ENCODE measurements around the gene MATN4.

The MATN4 gene

GRCh38 chr20:45317826-45318225 is 9.7 kb upstream of the MATN4 start:
- H3K27ac ChIP-seq (ENCODE audit: low read length, poor library complexity, severe bottlenecking): no peak overlapping the region
- H3K27me3 ChIP-seq (ENCODE audit: control insufficient read depth in 1 of 2, insufficient read depth in 1 of 2, low read length in 2 of 2): peaks cover 12 to 47% of the 10 kb centered on the region in 2 experiments
- peaks cover 0 to 4% of the 10 kb centered on the region in 2 experiments for H3K36me3 ChIP-seq (ENCODE audit: control insufficient read depth in 1 of 2, insufficient read depth in 2 of 2, low read depth in 1 of 2, low read length in 2 of 2)
- no peak overlapping the region for H3K4me3 ChIP-seq (ENCODE audit: insufficient read depth in 1 of 2, low read depth in 1 of 2, low read length in 2 of 2)
- no peak overlapping the region for H2BK15ac ChIP-seq (ENCODE audit: low read depth, poor library complexity, severe bottlenecking)
- H3K23ac ChIP-seq (ENCODE audit: low read length in 2 of 2): no peak overlapping the region
- no peaks in the 10 kb centered on the region for H3K9me3 ChIP-seq (ENCODE audit: control insufficient read depth, low read length)
- H2AFZ ChIP-seq (ENCODE audit: low read depth, low read length): no peak overlapping the region
- no peak for DNase-seq
- H2BK12ac ChIP-seq (ENCODE audit: low read length in 2 of 2): no peak overlapping the region
- H2BK5ac ChIP-seq (ENCODE audit: low read depth, low read length, poor library complexity, severe bottlenecking): no peak overlapping the region
- H2BK120ac ChIP-seq (ENCODE audit: low read depth, low read length): no peak overlapping the region
- WGBS: 59% methylated on average over 2 of the region's 3 CpGs
- no peak overlapping the region for H3K14ac ChIP-seq (ENCODE audit: low read length in 2 of 2)
- no peak overlapping the region for H2AK5ac ChIP-seq (ENCODE audit: low read length, severe bottlenecking)
- peaks cover 2% of the 10 kb centered on the region for H3K4me1 ChIP-seq (ENCODE audit: control insufficient read depth, insufficient read depth, low read depth, low read length)
- no peak overlapping the region for H3K18ac ChIP-seq (ENCODE audit: low read depth in 1 of 2, low read length in 2 of 2)
- no peak overlapping the region for H4K91ac ChIP-seq (ENCODE audit: low read length)
- no peak overlapping the region for H3K9ac ChIP-seq (ENCODE audit: low read length)
- no peak overlapping the region for H3K4ac ChIP-seq (ENCODE audit: low read depth in 1 of 2, low read length in 2 of 2)
- H4K8ac ChIP-seq (ENCODE audit: low read length): no peak overlapping the region
- no peaks in the 10 kb centered on the region for H3K79me1 ChIP-seq (replicated peaks; ENCODE audit: low read length, poor library complexity, severe bottlenecking)
- no peak overlapping the region for H3K4me2 ChIP-seq (ENCODE audit: low read length, poor library complexity, severe bottlenecking)

DNA sequence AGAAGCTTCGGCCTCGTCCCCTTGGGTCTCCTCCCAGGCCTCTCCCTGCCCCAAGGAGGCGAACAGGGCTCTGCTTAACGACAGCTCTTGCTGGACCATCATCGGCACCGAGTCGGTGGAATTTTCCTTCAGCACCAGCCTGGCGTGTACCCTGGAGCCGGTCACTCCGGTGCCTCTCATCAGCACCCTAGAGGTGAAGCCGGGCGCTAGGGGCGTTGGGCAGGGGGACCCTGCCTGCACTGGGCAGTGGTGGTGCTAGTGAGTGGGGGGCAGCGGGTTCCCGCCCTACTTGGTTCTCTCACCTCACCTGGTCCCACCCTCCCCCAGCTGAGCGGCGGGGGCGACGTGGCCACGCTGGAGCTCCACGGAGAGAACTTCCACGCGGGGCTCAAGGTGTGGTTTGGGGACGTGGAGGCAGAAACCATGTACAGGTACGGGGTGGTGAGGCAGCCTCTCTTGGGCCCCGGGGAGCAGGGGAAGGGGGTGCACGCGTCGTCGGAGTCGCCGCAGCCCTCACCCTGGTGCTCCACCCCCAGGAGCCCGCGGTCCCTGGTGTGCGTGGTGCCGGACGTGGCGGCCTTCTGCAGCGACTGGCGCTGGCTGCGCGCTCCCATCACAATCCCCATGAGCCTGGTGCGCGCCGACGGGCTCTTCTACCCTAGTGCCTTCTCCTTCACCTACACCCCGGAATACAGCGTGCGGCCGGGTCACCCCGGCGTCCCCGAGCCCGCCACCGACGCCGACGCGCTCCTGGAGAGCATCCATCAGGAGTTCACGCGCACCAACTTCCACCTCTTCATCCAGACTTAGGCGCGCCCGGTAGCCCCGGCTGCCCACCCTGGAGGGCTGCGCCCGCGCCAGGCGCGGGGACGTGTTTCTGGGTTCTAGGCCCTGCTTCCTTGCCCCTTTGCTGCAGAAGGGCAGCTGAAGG is 8.3 kb upstream of the MATN4 start:
- H3K36me3 ChIP-seq (ENCODE audit: control insufficient read depth in 1 of 2, insufficient read depth in 2 of 2, low read depth in 1 of 2, low read length in 2 of 2): peaks cover 0 to 4% of the 10 kb centered on the region in 2 experiments
- H4K8ac ChIP-seq (ENCODE audit: low read length): no peak overlapping the region
- no peak overlapping the region for H2BK120ac ChIP-seq (ENCODE audit: low read depth, low read length)
- H3K4me1 ChIP-seq (ENCODE audit: control insufficient read depth, insufficient read depth, low read depth, low read length): peaks cover 4% of the 10 kb centered on the region
- no peak overlapping the region for H3K14ac ChIP-seq (ENCODE audit: low read length in 2 of 2)
- no peak overlapping the region for H3K27ac ChIP-seq (ENCODE audit: low read length, poor library complexity, severe bottlenecking)
- no peak overlapping the region for H2BK15ac ChIP-seq (ENCODE audit: low read depth, poor library complexity, severe bottlenecking)
- no peak overlapping the region for H3K9ac ChIP-seq (ENCODE audit: low read length)
- no peak overlapping the region for H2AK5ac ChIP-seq (ENCODE audit: low read length, severe bottlenecking)
- H3K18ac ChIP-seq (ENCODE audit: low read depth in 1 of 2, low read length in 2 of 2): no peak overlapping the region
- H3K9me3 ChIP-seq (ENCODE audit: control insufficient read depth, low read length): no peaks in the 10 kb centered on the region
- H2AFZ ChIP-seq (ENCODE audit: low read depth, low read length): no peak overlapping the region
- H3K4me3 ChIP-seq (ENCODE audit: insufficient read depth in 1 of 2, low read depth in 1 of 2, low read length in 2 of 2): peak overlapping the region in 1 of 2 experiments; percentile 41
- H4K91ac ChIP-seq (ENCODE audit: low read length): no peak overlapping the region
- 93% methylated on average over 66 of the region's 71 CpGs for WGBS
- H3K27me3 ChIP-seq (ENCODE audit: control insufficient read depth in 1 of 2, insufficient read depth in 1 of 2, low read length in 2 of 2): peaks cover 12 to 61% of the 10 kb centered on the region in 2 experiments
- no peaks in the 10 kb centered on the region for H3K79me1 ChIP-seq (replicated peaks; ENCODE audit: low read length, poor library complexity, severe bottlenecking)
- H3K4me2 ChIP-seq (ENCODE audit: low read length, poor library complexity, severe bottlenecking): no peak overlapping the region
- H3K4ac ChIP-seq (ENCODE audit: low read depth in 1 of 2, low read length in 2 of 2): no peak overlapping the region
- no peak overlapping the region for H3K23ac ChIP-seq (ENCODE audit: low read length in 2 of 2)
- no peak overlapping the region for H2BK12ac ChIP-seq (ENCODE audit: low read length in 2 of 2)
- no peak for DNase-seq
- no peak overlapping the region for H2BK5ac ChIP-seq (ENCODE audit: low read depth, low read length, poor library complexity, severe bottlenecking)

- H4K8ac ChIP-seq (ENCODE audit: low read length): no peak overlapping the region
- H3K18ac ChIP-seq (ENCODE audit: low read depth in 1 of 2, low read length in 2 of 2): no peak overlapping the region
- H2AFZ ChIP-seq (ENCODE audit: low read depth, low read length): no peak overlapping the region
- H3K9me3 ChIP-seq (ENCODE audit: control insufficient read depth, low read length): no peaks in the 10 kb centered on the region
- 90% methylated on average over 4 of the region's 4 CpGs for WGBS
- no peak overlapping the region for H4K91ac ChIP-seq (ENCODE audit: low read length)
- H3K14ac ChIP-seq (ENCODE audit: low read length in 2 of 2): no peak overlapping the region
- no peak overlapping the region for H2BK120ac ChIP-seq (ENCODE audit: low read depth, low read length)
- H3K23ac ChIP-seq (ENCODE audit: low read length in 2 of 2): no peak overlapping the region
- H3K27ac ChIP-seq (ENCODE audit: low read length, poor library complexity, severe bottlenecking): no peak overlapping the region
- no peak overlapping the region for H3K9ac ChIP-seq (ENCODE audit: low read length)
- H2AK5ac ChIP-seq (ENCODE audit: low read length, severe bottlenecking): no peak overlapping the region
- DNase-seq: no peak
- peaks cover 12 to 63% of the 10 kb centered on the region in 2 experiments for H3K27me3 ChIP-seq (ENCODE audit: control insufficient read depth in 1 of 2, insufficient read depth in 1 of 2, low read length in 2 of 2)
- no peaks in the 10 kb centered on the region for H3K79me1 ChIP-seq (replicated peaks; ENCODE audit: low read length, poor library complexity, severe bottlenecking)
- H3K4me1 ChIP-seq (ENCODE audit: control insufficient read depth, insufficient read depth, low read depth, low read length): peaks cover 5% of the 10 kb centered on the region
- H3K4me3 ChIP-seq (ENCODE audit: insufficient read depth in 1 of 2, low read depth in 1 of 2, low read length in 2 of 2): no peak overlapping the region
- H3K4ac ChIP-seq (ENCODE audit: low read depth in 1 of 2, low read length in 2 of 2): no peak overlapping the region
- peaks cover 0 to 4% of the 10 kb centered on the region in 2 experiments for H3K36me3 ChIP-seq (ENCODE audit: control insufficient read depth in 1 of 2, insufficient read depth in 2 of 2, low read depth in 1 of 2, low read length in 2 of 2)
- no peak overlapping the region for H2BK12ac ChIP-seq (ENCODE audit: low read length in 2 of 2)
- no peak overlapping the region for H2BK5ac ChIP-seq (ENCODE audit: low read depth, low read length, poor library complexity, severe bottlenecking)
- no peak overlapping the region for H2BK15ac ChIP-seq (ENCODE audit: low read depth, poor library complexity, severe bottlenecking)
- H3K4me2 ChIP-seq (ENCODE audit: low read length, poor library complexity, severe bottlenecking): no peak overlapping the region
Observed at GRCh38 chr20:45315672-45316071, 7.6 kb upstream of the MATN4 start.

- Histone ChIP-seq H3K27me3 (ENCODE audit: control insufficient read depth in 1 of 2, insufficient read depth in 1 of 2, low read length in 2 of 2) (peaks cover 12 to 71% of the 10 kb centered on the region in 2 experiments), H3K4me2 (ENCODE audit: low read length, poor library complexity, severe bottlenecking) (no peak overlapping the region), H4K91ac (ENCODE audit: low read length) (no peak overlapping the region), H4K8ac (ENCODE audit: low read length) (no peak overlapping the region), H3K27ac (ENCODE audit: low read length, poor library complexity, severe bottlenecking) (no peak overlapping the region), H3K23ac (ENCODE audit: low read length in 2 of 2) (no peak overlapping the region), H3K9ac (ENCODE audit: low read length) (no peak overlapping the region), H2AFZ (ENCODE audit: low read depth, low read length) (no peak overlapping the region), H3K4me3 (ENCODE audit: insufficient read depth in 1 of 2, low read depth in 1 of 2, low read length in 2 of 2) (no peak overlapping the region), H2AK5ac (ENCODE audit: low read length, severe bottlenecking) (no peak overlapping the region), H3K4ac (ENCODE audit: low read depth in 1 of 2, low read length in 2 of 2) (no peak overlapping the region), H3K18ac (ENCODE audit: low read depth in 1 of 2, low read length in 2 of 2) (no peak overlapping the region), H3K4me1 (ENCODE audit: control insufficient read depth, insufficient read depth, low read depth, low read length) (peaks cover 5% of the 10 kb centered on the region), H3K14ac (ENCODE audit: low read length in 2 of 2) (no peak overlapping the region), H2BK12ac (ENCODE audit: low read length in 2 of 2) (no peak overlapping the region), H2BK5ac (ENCODE audit: low read depth, low read length, poor library complexity, severe bottlenecking) (no peak overlapping the region), H2BK120ac (ENCODE audit: low read depth, low read length) (no peak overlapping the region), H3K9me3 (ENCODE audit: control insufficient read depth, low read length) (no peaks in the 10 kb centered on the region), H2BK15ac (ENCODE audit: low read depth, poor library complexity, severe bottlenecking) (no peak overlapping the region), H3K79me1 (replicated peaks; ENCODE audit: low read length, poor library complexity, severe bottlenecking) (no peaks in the 10 kb centered on the region), H3K36me3 (ENCODE audit: control insufficient read depth in 1 of 2, insufficient read depth in 2 of 2, low read depth in 1 of 2, low read length in 2 of 2) (peaks cover 0 to 4% of the 10 kb centered on the region in 2 experiments)
- WGBS: 88% methylated on average over 11 of the region's 11 CpGs
- no peak for DNase-seq
Observed at GRCh38 chr20:45313943-45314342, 5.8 kb upstream of the MATN4 start.

Measured in mesenchymal stem cell (in vitro differentiated cells and primary cell).